Gastrocnemius medialis (tissue), 4 donors: Measurements from ENCODE around the gene NSL1.

Source experiments
- CTCF ChIP-seq, 5 experiments: fragments of 450-650 bp in 3 of 5; fragments of 200-600 bp in 2 of 5; sonication (generic) in 2 of 5; IDR thresholded peaks in 4 of 5; conservative IDR thresholded peaks in 1 of 5; 1 replicate in 4 of 5; 2 replicates in 1 of 5; pipeline ENCODE4 v1.5.1; 2016 to 2019; ENCODE audit warnings: antibody characterized with exemption in 5 of 5, mild to moderate bottlenecking in 3 of 5, moderate library complexity in 3 of 5
- POLR2A ChIP-seq, 2 donors: fragments of 450-650 bp; IDR thresholded peaks; one replicate each; pipeline ENCODE4 v1.6.1; 2017; ENCODE audit warnings: antibody characterized with exemption in 2 of 2, mild to moderate bottlenecking in 2 of 2, moderate library complexity in 2 of 2

GRCh38 chr1:212727386-212728181 lies 64.0 kb downstream of the NSL1 start:
- no peak for TF ChIP-seq CTCF (IDR thresholded peaks at IDR 0.05 in 4 of 5, conservative IDR thresholded peaks at IDR 0.05 in 1 of 5)
- no peak for TF ChIP-seq POLR2A (IDR thresholded peaks at IDR 0.05)
